HG02642 (cell line): ENCODE results near the gene AGFG1.
"Not testable (repeated sequence)": the region's sequence is repeated elsewhere in the genome, so short reads cannot be mapped to it uniquely, and the experiment has no call there.

Source experiments
- ATAC-seq: cut with Tn5 transposase; IDR thresholded peaks from one replicate; pipeline ENCODE4 v1.9.1; 2021; ENCODE audit warnings: mild to moderate bottlenecking; ENCODE audit not compliant: unreplicated experiment, poor library complexity

Gene AGFG1

GRCh38 chr2:227491386-227491785, 19.4 kb downstream of the AGFG1 start:
- no peak for ATAC-seq

- ATAC-seq = no peak
Observed at GRCh38 chr2:227493524-227493923, 21.6 kb downstream of the AGFG1 start.

- no peak for ATAC-seq
Observed at GRCh38 chr2:227497158-227497557, 25.2 kb downstream of the AGFG1 start.

- no peak for ATAC-seq
Observed at GRCh38 chr2:227499627-227500300, 27.8 kb downstream of the AGFG1 start.

GRCh38 chr2:227500301-227500630, 28.3 kb downstream of the AGFG1 start:
- ATAC-seq = no peak

- ATAC-seq = no peak
Observed at GRCh38 chr2:227503433-227504406, 31.8 kb downstream of the AGFG1 start.

- ATAC-seq = no peak
Observed at GRCh38 chr2:227504700-227505099, 32.7 kb downstream of the AGFG1 start.

GRCh38 chr2:227506456-227506855, 34.5 kb downstream of the AGFG1 start:
- no peak for ATAC-seq

GRCh38 chr2:227507963-227508362, 36.0 kb downstream of the AGFG1 start:
- ATAC-seq = no peak

GRCh38 chr2:227509076-227509475, 37.1 kb downstream of the AGFG1 start:
- ATAC-seq = no peak

- ATAC-seq = no peak
Observed at GRCh38 chr2:227509824-227510619, 38.1 kb downstream of the AGFG1 start.

GRCh38 chr2:227510620-227510958, 38.6 kb downstream of the AGFG1 start:
- ATAC-seq = no peak

- ATAC-seq = no peak
Observed at GRCh38 chr2:227511239-227511930, 39.4 kb downstream of the AGFG1 start.

- no peak for ATAC-seq
Observed at GRCh38 chr2:227511955-227512354, 40.0 kb downstream of the AGFG1 start.

- ATAC-seq = no peak
Observed at GRCh38 chr2:227513113-227513512, 41.2 kb downstream of the AGFG1 start.

- no peak for ATAC-seq
Observed at GRCh38 chr2:227515742-227516141, 43.8 kb downstream of the AGFG1 start.

- ATAC-seq = no peak
Observed at GRCh38 chr2:227517724-227518123, 45.8 kb downstream of the AGFG1 start.

GRCh38 chr2:227518278-227518865, 46.4 kb downstream of the AGFG1 start:
- not testable (repeated sequence) for ATAC-seq

GRCh38 chr2:227521178-227521577, 49.2 kb downstream of the AGFG1 start:
- ATAC-seq = not testable (repeated sequence)

GRCh38 chr2:227524665-227525064, 52.7 kb downstream of the AGFG1 start:
- no peak for ATAC-seq
